HEK293 (cell line): ENCODE measurements around the gene SFXN3.

Experiments
- IKZF3 ChIP-seq: fragments of 450-650 bp; IDR thresholded peaks from 2 replicates; pipeline ENCODE4 v1.5.0; 2018; ENCODE audit warnings: missing biosample characterization, mild to moderate bottlenecking, missing genetic modification characterization, moderate library complexity
- KLF16 ChIP-seq: fragments of 450-650 bp; formaldehyde crosslinking; IDR thresholded peaks from 2 replicates; pipeline ENCODE4 v1.5.1; 2017; ENCODE audit warnings: missing biosample characterization, missing genetic modification characterization
- KLF7 ChIP-seq: fragments of 450-650 bp; formaldehyde crosslinking; IDR thresholded peaks from 2 replicates; pipeline ENCODE4 v1.5.1; 2016; ENCODE audit warnings: missing biosample characterization, missing genetic modification characterization, borderline replicate concordance
- KLF8 ChIP-seq: fragments of 450-650 bp; formaldehyde crosslinking; IDR thresholded peaks from 2 replicates; pipeline ENCODE4 v1.5.1; 2016; ENCODE audit warnings: missing biosample characterization, missing genetic modification characterization
- SCRT1 ChIP-seq: fragments of 450-650 bp; formaldehyde crosslinking; IDR thresholded peaks from 2 replicates; pipeline ENCODE4 v1.5.1; 2016; ENCODE audit warnings: missing biosample characterization, missing genetic modification characterization, borderline replicate concordance
- SP2 ChIP-seq: fragments of 450-650 bp; formaldehyde crosslinking; IDR thresholded peaks from 2 replicates; pipeline ENCODE4 v1.5.1; 2016; ENCODE audit warnings: missing biosample characterization, missing genetic modification characterization
- ZBTB17 ChIP-seq: fragments of 450-650 bp; formaldehyde crosslinking; IDR thresholded peaks from 2 replicates; pipeline ENCODE4 v1.5.1; 2016; ENCODE audit warnings: missing biosample characterization, missing genetic modification characterization
- ZBTB20 ChIP-seq: fragments of 450-650 bp; formaldehyde crosslinking; IDR thresholded peaks from 2 replicates; pipeline ENCODE4 v1.5.1; 2016; ENCODE audit warnings: missing biosample characterization, missing genetic modification characterization
- ZFP37 ChIP-seq: fragments of 450-650 bp; formaldehyde crosslinking; IDR thresholded peaks from 2 replicates; pipeline ENCODE4 v1.5.1; 2016; ENCODE audit warnings: missing biosample characterization, missing genetic modification characterization
- ZFP69B ChIP-seq: fragments of 450-650 bp; formaldehyde crosslinking; IDR thresholded peaks from 2 replicates; pipeline ENCODE4 v1.5.1; 2016; ENCODE audit warnings: missing biosample characterization, missing genetic modification characterization
- ZIC2 ChIP-seq: fragments of 450-650 bp; formaldehyde crosslinking; IDR thresholded peaks from 2 replicates; pipeline ENCODE4 v1.5.1; 2016; ENCODE audit warnings: missing biosample characterization, missing genetic modification characterization
- ZNF121 ChIP-seq: fragments of 450-650 bp; formaldehyde crosslinking; IDR thresholded peaks from 2 replicates; pipeline ENCODE4 v1.5.1; 2016; ENCODE audit warnings: missing biosample characterization, missing genetic modification characterization
- ZNF266 ChIP-seq: fragments of 450-650 bp; formaldehyde crosslinking; IDR thresholded peaks from 2 replicates; pipeline ENCODE4 v1.5.1; 2016; ENCODE audit warnings: missing biosample characterization, missing genetic modification characterization, low read depth
- ZNF292 ChIP-seq: fragments of 450-650 bp; formaldehyde crosslinking; IDR thresholded peaks from 2 replicates; pipeline ENCODE4 v1.5.1; 2016; ENCODE audit warnings: low read depth, missing biosample characterization, missing genetic modification characterization, borderline replicate concordance
- ZNF311 ChIP-seq: fragments of 450-650 bp; formaldehyde crosslinking; IDR thresholded peaks from 2 replicates; pipeline ENCODE4 v1.5.1; 2017; ENCODE audit warnings: missing biosample characterization, missing genetic modification characterization, borderline replicate concordance
- ZNF335 ChIP-seq: fragments of 450-650 bp; formaldehyde crosslinking; conservative IDR thresholded peaks from 2 replicates; pipeline ENCODE4 v1.5.1; 2016; ENCODE audit warnings: missing biosample characterization, missing genetic modification characterization
- ZNF354C ChIP-seq: fragments of 450-650 bp; formaldehyde crosslinking; IDR thresholded peaks from 2 replicates; pipeline ENCODE4 v1.5.1; 2016; ENCODE audit warnings: missing biosample characterization, missing genetic modification characterization, low read depth, borderline replicate concordance
- ZNF394 ChIP-seq: fragments of 450-650 bp; formaldehyde crosslinking; IDR thresholded peaks from 2 replicates; pipeline ENCODE4 v1.5.1; 2016; ENCODE audit warnings: missing biosample characterization, missing genetic modification characterization, mild to moderate bottlenecking, moderate library complexity, borderline replicate concordance
- ZNF423 ChIP-seq: fragments of 450-650 bp; formaldehyde crosslinking; IDR thresholded peaks from 2 replicates; pipeline ENCODE4 v1.5.1; 2016; ENCODE audit warnings: missing biosample characterization, missing genetic modification characterization
- ZNF426 ChIP-seq: fragments of 450-650 bp; formaldehyde crosslinking; IDR thresholded peaks from 2 replicates; pipeline ENCODE4 v1.5.1; 2017; ENCODE audit warnings: missing biosample characterization, missing genetic modification characterization, mild to moderate bottlenecking, inconsistent platforms, moderate library complexity
- ZNF501 ChIP-seq: fragments of 450-650 bp; formaldehyde crosslinking; IDR thresholded peaks from 2 replicates; pipeline ENCODE4 v1.5.1; 2016; ENCODE audit warnings: missing biosample characterization, missing genetic modification characterization
- ZNF561 ChIP-seq: fragments of 450-650 bp; IDR thresholded peaks from 2 replicates; pipeline ENCODE4 v1.5.1; 2018; ENCODE audit warnings: missing biosample characterization, missing genetic modification characterization, borderline replicate concordance
- ZNF629 ChIP-seq: fragments of 450-650 bp; formaldehyde crosslinking; IDR thresholded peaks from 2 replicates; pipeline ENCODE4 v1.5.1; 2017; ENCODE audit warnings: missing biosample characterization, missing genetic modification characterization
- ZNF660 ChIP-seq: fragments of 450-650 bp; IDR thresholded peaks from 2 replicates; pipeline ENCODE4 v1.5.1; 2018; ENCODE audit warnings: missing biosample characterization, mild to moderate bottlenecking, missing genetic modification characterization
- TF ChIP-seq, protein P1 (sequence below): fragments of 450-650 bp; formaldehyde crosslinking; IDR thresholded peaks from 2 replicates; pipeline ENCODE4 v1.5.1; 2017; ENCODE audit warnings: missing biosample characterization, missing genetic modification characterization
- TF ChIP-seq, protein P2 (sequence below): fragments of 450-650 bp; formaldehyde crosslinking; IDR thresholded peaks from 2 replicates; pipeline ENCODE4 v1.5.1; 2016; ENCODE audit warnings: missing biosample characterization, missing genetic modification characterization
- TF ChIP-seq, protein P3 (sequence below): fragments of 450-650 bp; formaldehyde crosslinking; optimal IDR thresholded peaks from 2 replicates; pipeline ENCODE3; 2016; ENCODE audit warnings: missing biosample characterization, mild to moderate bottlenecking, missing genetic modification characterization
- TF ChIP-seq, protein P4 (sequence below): fragments of 450-650 bp; formaldehyde crosslinking; IDR thresholded peaks from 2 replicates; pipeline ENCODE4 v1.5.1; 2016; ENCODE audit warnings: missing biosample characterization, missing genetic modification characterization, low read depth
- TF ChIP-seq, protein P5 (sequence below): fragments of 450-650 bp; formaldehyde crosslinking; conservative IDR thresholded peaks from 2 replicates; pipeline ENCODE4 v1.5.1; 2016; ENCODE audit warnings: low read depth, missing biosample characterization, missing genetic modification characterization

Gene SFXN3

DNA sequence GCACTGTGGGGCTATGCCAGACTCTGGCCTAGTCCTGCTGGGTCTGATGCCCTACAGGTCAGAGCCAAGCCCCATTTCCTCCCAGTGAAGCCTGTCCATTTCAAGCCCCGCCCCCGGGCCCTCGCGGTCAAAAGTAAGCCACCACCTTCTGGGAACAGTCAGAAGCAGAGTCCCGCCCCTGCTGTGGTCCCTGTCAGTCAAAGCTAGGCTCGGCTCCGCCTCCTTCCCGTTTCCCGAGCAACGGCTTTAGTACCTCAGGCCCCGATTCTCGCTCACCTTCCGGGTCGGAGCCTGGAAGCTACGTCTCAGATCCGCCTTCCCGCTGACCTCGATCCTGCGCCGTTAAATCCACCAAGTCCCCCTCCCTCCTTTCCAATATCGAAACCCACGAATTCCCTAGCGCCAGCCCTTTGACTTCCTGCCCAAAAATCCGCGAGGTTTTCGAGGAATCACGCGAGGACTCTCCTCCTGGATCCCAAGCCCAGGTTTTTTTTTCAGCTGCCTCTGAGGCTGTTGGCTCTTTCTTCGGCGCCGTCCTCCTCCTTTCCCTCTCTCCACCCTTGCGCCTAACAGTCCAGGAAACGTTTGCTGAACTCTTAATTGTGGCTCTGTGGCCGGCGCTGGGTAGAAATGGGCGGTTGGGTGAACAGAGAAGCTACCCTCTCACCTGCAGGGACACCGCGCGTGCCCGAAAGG, 11.8 kb downstream of the SFXN3 start (continued):
- TF ChIP-seq KLF7 (tag by site-specific recombination), result 0 out of 2 replicates have a peak, but pooled peaks have one; percentile 39
- no peak for TF ChIP-seq ZNF354C (tag by site-specific recombination)
- TF ChIP-seq ZNF660 (tag by site-specific recombination), result peak; percentile 19; the same call in 1 of the 2 replicates
- no peak for TF ChIP-seq SCRT1 (tag by site-specific recombination)
- no peak for TF ChIP-seq ZNF121 (tag by site-specific recombination)
- 0 out of 2 replicates have a peak, but pooled peaks have one; percentile 66 for TF ChIP-seq ZNF501 (tag by site-specific recombination)
- TF ChIP-seq ZNF292 (tag by site-specific recombination), result no peak
- peak; percentile 48; the same call in 1 of the 2 replicates for TF ChIP-seq KLF16 (tag by site-specific recombination)
- no peak for TF ChIP-seq ZNF423 (tag by site-specific recombination)
- TF ChIP-seq KLF8 (tag by site-specific recombination), result peak; percentile 62
- TF ChIP-seq SP2 (tag by site-specific recombination), result peak; percentile 96
- peak; percentile 63 for TF ChIP-seq ZNF629 (tag by site-specific recombination)
- TF ChIP-seq, protein P1, sequence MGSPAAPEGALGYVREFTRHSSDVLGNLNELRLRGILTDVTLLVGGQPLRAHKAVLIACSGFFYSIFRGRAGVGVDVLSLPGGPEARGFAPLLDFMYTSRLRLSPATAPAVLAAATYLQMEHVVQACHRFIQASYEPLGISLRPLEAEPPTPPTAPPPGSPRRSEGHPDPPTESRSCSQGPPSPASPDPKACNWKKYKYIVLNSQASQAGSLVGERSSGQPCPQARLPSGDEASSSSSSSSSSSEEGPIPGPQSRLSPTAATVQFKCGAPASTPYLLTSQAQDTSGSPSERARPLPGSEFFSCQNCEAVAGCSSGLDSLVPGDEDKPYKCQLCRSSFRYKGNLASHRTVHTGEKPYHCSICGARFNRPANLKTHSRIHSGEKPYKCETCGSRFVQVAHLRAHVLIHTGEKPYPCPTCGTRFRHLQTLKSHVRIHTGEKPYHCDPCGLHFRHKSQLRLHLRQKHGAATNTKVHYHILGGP (tag by site-specific recombination), result peak; percentile 99
- TF ChIP-seq ZIC2 (tag by site-specific recombination), result peak; percentile 76
- TF ChIP-seq ZFP37, result peak; percentile 61; the same call in 1 of the 2 replicates
- TF ChIP-seq, protein P2, sequence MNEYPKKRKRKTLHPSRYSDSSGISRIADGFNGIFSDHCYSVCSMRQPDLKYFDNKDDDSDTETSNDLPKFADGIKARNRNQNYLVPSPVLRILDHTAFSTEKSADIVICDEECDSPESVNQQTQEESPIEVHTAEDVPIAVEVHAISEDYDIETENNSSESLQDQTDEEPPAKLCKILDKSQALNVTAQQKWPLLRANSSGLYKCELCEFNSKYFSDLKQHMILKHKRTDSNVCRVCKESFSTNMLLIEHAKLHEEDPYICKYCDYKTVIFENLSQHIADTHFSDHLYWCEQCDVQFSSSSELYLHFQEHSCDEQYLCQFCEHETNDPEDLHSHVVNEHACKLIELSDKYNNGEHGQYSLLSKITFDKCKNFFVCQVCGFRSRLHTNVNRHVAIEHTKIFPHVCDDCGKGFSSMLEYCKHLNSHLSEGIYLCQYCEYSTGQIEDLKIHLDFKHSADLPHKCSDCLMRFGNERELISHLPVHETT, result peak; percentile 56
- TF ChIP-seq ZBTB17 (tag by site-specific recombination), result peak; percentile 96
- TF ChIP-seq, protein P3, sequence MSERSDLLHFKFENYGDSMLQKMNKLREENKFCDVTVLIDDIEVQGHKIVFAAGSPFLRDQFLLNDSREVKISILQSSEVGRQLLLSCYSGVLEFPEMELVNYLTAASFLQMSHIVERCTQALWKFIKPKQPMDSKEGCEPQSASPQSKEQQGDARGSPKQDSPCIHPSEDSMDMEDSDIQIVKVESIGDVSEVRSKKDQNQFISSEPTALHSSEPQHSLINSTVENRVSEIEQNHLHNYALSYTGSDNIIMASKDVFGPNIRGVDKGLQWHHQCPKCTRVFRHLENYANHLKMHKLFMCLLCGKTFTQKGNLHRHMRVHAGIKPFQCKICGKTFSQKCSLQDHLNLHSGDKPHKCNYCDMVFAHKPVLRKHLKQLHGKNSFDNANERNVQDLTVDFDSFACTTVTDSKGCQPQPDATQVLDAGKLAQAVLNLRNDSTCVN (tag by site-specific recombination), result peak; percentile 25
- TF ChIP-seq IKZF3 (tag by site-specific recombination), result peak; percentile 93
- 0 out of 2 replicates have a peak, but pooled peaks have one; percentile 55 for TF ChIP-seq ZNF394
- TF ChIP-seq ZNF266 (tag by site-specific recombination), result no peak
- TF ChIP-seq ZNF311 (tag by site-specific recombination), result no peak
- peak; percentile 64; the same call in 1 of the 2 replicates for TF ChIP-seq ZNF561 (tag by site-specific recombination)
- no peak for TF ChIP-seq ZFP69B (tag by site-specific recombination)
- TF ChIP-seq ZBTB20, result peak; percentile 82; the same call in 1 of the 2 replicates
- TF ChIP-seq, protein P4, sequence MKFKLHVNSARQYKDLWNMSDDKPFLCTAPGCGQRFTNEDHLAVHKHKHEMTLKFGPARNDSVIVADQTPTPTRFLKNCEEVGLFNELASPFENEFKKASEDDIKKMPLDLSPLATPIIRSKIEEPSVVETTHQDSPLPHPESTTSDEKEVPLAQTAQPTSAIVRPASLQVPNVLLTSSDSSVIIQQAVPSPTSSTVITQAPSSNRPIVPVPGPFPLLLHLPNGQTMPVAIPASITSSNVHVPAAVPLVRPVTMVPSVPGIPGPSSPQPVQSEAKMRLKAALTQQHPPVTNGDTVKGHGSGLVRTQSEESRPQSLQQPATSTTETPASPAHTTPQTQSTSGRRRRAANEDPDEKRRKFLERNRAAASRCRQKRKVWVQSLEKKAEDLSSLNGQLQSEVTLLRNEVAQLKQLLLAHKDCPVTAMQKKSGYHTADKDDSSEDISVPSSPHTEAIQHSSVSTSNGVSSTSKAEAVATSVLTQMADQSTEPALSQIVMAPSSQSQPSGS (tag by site-specific recombination), result no peak
- peak; percentile 82 for TF ChIP-seq ZNF335
- TF ChIP-seq, protein P5, sequence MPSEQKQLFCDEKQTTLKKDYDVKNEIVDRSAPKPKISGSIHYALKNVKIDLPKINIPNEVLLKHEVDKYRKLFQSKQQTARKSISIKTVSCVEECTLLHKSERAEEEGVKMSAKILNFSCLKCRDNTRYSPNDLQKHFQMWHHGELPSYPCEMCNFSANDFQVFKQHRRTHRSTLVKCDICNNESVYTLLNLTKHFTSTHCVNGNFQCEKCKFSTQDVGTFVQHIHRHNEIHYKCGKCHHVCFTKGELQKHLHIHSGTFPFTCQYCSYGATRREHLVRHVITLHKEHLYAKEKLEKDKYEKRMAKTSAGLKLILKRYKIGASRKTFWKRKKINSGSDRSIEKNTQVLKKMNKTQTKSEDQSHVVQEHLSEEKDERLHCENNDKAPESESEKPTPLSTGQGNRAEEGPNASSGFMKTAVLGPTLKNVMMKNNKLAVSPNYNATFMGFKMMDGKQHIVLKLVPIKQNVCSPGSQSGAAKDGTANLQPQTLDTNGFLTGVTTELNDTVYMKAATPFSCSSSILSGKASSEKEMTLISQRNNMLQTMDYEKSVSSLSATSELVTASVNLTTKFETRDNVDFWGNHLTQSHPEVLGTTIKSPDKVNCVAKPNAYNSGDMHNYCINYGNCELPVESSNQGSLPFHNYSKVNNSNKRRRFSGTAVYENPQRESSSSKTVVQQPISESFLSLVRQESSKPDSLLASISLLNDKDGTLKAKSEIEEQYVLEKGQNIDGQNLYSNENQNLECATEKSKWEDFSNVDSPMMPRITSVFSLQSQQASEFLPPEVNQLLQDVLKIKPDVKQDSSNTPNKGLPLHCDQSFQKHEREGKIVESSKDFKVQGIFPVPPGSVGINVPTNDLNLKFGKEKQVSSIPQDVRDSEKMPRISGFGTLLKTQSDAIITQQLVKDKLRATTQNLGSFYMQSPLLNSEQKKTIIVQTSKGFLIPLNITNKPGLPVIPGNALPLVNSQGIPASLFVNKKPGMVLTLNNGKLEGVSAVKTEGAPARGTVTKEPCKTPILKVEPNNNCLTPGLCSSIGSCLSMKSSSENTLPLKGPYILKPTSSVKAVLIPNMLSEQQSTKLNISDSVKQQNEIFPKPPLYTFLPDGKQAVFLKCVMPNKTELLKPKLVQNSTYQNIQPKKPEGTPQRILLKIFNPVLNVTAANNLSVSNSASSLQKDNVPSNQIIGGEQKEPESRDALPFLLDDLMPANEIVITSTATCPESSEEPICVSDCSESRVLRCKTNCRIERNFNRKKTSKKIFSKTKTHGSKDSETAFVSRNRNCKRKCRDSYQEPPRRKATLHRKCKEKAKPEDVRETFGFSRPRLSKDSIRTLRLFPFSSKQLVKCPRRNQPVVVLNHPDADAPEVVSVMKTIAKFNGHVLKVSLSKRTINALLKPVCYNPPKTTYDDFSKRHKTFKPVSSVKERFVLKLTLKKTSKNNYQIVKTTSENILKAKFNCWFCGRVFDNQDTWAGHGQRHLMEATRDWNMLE (tag by site-specific recombination), result peak; percentile 69
- no peak for TF ChIP-seq ZNF426 (tag by site-specific recombination)
